Right lobe of liver (tissue), 6 donors: ENCODE results near the gene FAM124A. TPM values are rescaled to one million over a fixed set of nuclear protein-coding genes. Genes with fewer than 3 reads are reported as not detected.
"Not testable (repeated sequence)": the region's sequence is repeated elsewhere in the genome, so short reads cannot be mapped to it uniquely, and the experiment has no call there.

ENCODE experiments used
- ATAC-seq, 4 donors: fragments of 200-7000 bp; cut with Tn5 transposase; one replicate each; pipeline ENCODE4 v1.9.1; 2020; ENCODE audit warnings: mild to moderate bottlenecking in 4 of 4, moderate library complexity in 4 of 4
- DNase-seq, 3 donors: peaks; one replicate each; pipeline ENCODE4 v3.0.0-alpha.2; 2020
- H3K27ac ChIP-seq, 3 donors: fragments of 200-600 bp; one replicate each; pipeline ENCODE4 v1.8.0; 2022
- H3K27me3 ChIP-seq, 2 donors: fragments of 200-600 bp; one replicate each; pipeline ENCODE4 v1.8.0; 2022
- H3K36me3 ChIP-seq, 4 donors: fragments of 200-600 bp; sonication (generic) in 1 of 4; one replicate each; pipeline versions ENCODE4 v1.5.1 to v1.8.0; 2017 to 2022; ENCODE audit warnings: control low read depth in 1 of 4
- H3K4me1 ChIP-seq, 4 donors: fragments of 200-600 bp; sonication (generic) in 1 of 4; one replicate each; pipeline versions ENCODE4 v1.5.1 to v1.8.0; 2017 to 2022; ENCODE audit warnings: control low read depth in 1 of 4
- H3K4me3 ChIP-seq, 3 donors: fragments of 200-600 bp; one replicate each; pipeline ENCODE4 v1.8.0; 2022
- H3K9me3 ChIP-seq, 4 donors: fragments of 200-600 bp; sonication (generic) in 1 of 4; one replicate each; pipeline versions ENCODE4 v1.5.1 to v1.8.0; 2017 to 2022; ENCODE audit warnings: control low read depth in 1 of 4
- POLR2A ChIP-seq: fragments of 450-650 bp; IDR thresholded peaks from one replicate; pipeline ENCODE4 v1.6.1; 2017; ENCODE audit warnings: antibody characterized with exemption, mild to moderate bottlenecking
- WGBS: methylation state at CpG from one replicate; pipeline ENCODE4 v1.1.6; 2018; ENCODE audit warnings: low coverage, low lambda C conversion rate; ENCODE audit not compliant: insufficient coverage; ENCODE audit errors: missing lambda C conversion rate; 5-methylcytosine and 5-hydroxymethylcytosine counted together
- intact Hi-C, 2 donors: fragments of 100-400 bp; cut with DNase I; formaldehyde crosslinking; loops; one replicate each; pipeline versions ENCODE4 v1.11.2 to v1.14.1; 2022
- total RNA-seq, 6 experiments: library from RNA; depleted of rRNA in 2 of 6; stranded (reverse); fragments of >200 nt in 2 of 6; fragmentation: NEBNext Ultra II Directional in 3 of 6; extraction: Animal tissue kit (Norgen Biotek cat#: 25700) in 3 of 6; gene quantifications; one replicate each; pipeline versions ENCODE4 v1.1.0 to v1.2.4, GENCODE V29; 2016 to 2023
- TF ChIP-seq, protein P1 (sequence below), 4 donors: fragments of 200-600 bp in 3 of 4; fragments of 450-650 bp in 1 of 4; IDR thresholded peaks; one replicate each; pipeline versions ENCODE4 v1.5.1 to v1.8.0; 2016 to 2022; ENCODE audit warnings: antibody characterized with exemption in 4 of 4, mild to moderate bottlenecking in 2 of 4
- donor health status: DM: no; HTN: yes; CAD: no.
- donor health status: DM: no; HTN: no; CAD: no.
- donor health status: DM: no; HTN: no; CAD: no.
- donor health status: DM: no; HTN: yes; CAD: no.
- donor health status: DM: no; HTN: yes; CAD: no.

FAM124A gene
- total RNA-seq, 6 experiments from 2014 or later: 0.22 to 1.0 (median 0.51) TPM

DNA sequence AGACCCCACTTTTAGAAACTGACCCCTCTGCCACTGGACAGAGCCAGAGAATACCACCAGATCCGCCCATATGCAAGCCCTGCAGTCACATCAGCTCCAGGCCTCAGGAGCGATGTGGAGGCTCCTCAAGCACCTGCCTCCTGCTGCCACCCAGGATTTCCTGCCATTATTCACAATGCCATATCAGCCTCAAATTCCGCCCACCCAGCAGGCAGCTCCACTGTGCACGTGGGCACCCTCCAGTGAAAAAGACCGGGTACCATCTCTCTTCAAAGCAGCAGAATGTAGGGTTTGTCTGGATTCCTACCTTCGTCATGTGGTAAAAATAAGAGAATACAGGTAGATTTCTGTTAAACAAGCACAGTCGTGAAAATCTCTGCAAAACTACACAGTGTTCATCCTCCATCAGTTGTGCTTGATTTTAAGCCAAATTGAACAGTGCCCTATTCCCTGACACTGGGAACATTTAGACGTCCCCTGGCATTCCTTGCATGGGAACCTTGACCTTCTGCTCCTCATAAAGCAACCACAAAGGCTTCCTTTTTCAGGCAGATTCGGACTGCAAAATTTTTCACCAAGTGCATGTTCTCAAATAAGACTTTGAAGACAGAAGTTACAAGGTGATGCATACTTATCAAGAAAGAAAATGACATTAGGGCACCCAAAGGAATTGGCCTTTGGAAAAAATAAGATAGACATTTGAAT lies 56.4 kb downstream of the FAM124A start:
- intact Hi-C loops: no loop called here
- no peaks in the 10 kb centered on the region for H3K9me3 ChIP-seq
- WGBS: 59% methylated on average over 9 of the region's 9 CpGs
- peaks cover 0 to 9% (median 3%) of the 10 kb centered on the region in 4 donors for H3K4me1 ChIP-seq
- H3K4me3 ChIP-seq: no peak overlapping the region
- no peaks in the 10 kb centered on the region for H3K27me3 ChIP-seq
- ATAC-seq (no peak), DNase-seq (no peak)
- TF ChIP-seq, protein P1, sequence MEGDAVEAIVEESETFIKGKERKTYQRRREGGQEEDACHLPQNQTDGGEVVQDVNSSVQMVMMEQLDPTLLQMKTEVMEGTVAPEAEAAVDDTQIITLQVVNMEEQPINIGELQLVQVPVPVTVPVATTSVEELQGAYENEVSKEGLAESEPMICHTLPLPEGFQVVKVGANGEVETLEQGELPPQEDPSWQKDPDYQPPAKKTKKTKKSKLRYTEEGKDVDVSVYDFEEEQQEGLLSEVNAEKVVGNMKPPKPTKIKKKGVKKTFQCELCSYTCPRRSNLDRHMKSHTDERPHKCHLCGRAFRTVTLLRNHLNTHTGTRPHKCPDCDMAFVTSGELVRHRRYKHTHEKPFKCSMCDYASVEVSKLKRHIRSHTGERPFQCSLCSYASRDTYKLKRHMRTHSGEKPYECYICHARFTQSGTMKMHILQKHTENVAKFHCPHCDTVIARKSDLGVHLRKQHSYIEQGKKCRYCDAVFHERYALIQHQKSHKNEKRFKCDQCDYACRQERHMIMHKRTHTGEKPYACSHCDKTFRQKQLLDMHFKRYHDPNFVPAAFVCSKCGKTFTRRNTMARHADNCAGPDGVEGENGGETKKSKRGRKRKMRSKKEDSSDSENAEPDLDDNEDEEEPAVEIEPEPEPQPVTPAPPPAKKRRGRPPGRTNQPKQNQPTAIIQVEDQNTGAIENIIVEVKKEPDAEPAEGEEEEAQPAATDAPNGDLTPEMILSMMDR (IDR thresholded peaks at IDR 0.05): no peak
- no peak for TF ChIP-seq POLR2A
- no peak overlapping the region for H3K27ac ChIP-seq
- no peaks in the 10 kb centered on the region for H3K36me3 ChIP-seq

- no peaks in the 10 kb centered on the region for H3K9me3 ChIP-seq
- TF ChIP-seq, protein P1 (IDR thresholded peaks at IDR 0.05): no peak
- TF ChIP-seq POLR2A: no peak
- ATAC-seq (no peak), DNase-seq (no peak)
- 83% methylated on average over 3 of the region's 13 CpGs for WGBS
- no peak overlapping the region for H3K27ac ChIP-seq
- intact Hi-C loops: loop anchor here in 1 of 2 donors (5.0 kb wide), 1 partner anchor 128 kb away; no protein-coding TSS in a partner anchor
- H3K36me3 ChIP-seq: no peaks in the 10 kb centered on the region
- no peak overlapping the region for H3K4me3 ChIP-seq
- no peaks in the 10 kb centered on the region for H3K27me3 ChIP-seq
- peaks cover 0 to 9% (median 3%) of the 10 kb centered on the region in 4 donors for H3K4me1 ChIP-seq
Measured at GRCh38 chr13:51280379-51280940, 58.3 kb downstream of the FAM124A start.

DNA sequence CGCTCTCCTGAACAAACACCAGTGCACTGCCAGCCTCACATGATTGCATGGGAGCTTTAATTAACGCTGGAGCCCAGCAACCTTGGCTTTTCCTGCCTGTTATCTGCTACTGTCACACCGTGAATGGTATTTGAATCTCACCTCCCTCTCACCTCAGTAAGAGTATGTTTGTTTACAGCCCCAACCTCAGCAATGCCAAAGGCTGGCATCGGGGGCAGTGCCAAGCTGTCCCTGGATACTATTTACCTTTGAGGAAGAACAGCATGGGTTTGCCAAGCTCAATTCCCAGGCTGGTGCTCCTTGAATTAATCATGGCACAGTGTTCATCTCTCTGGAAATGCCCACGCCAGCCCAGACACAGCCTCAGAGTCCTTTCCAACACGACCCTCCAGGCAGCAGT lies 60.1 kb downstream of the FAM124A start:
- Histone ChIP-seq H3K27me3 (no peaks in the 10 kb centered on the region), H3K9me3 (no peaks in the 10 kb centered on the region), H3K36me3 (no peaks in the 10 kb centered on the region), H3K4me3 (no peak overlapping the region), H3K27ac (no peak overlapping the region), H3K4me1 (peaks cover 0 to 9% (median 3%) of the 10 kb centered on the region in 4 donors)
- DNase-seq (peak in 2 of 3 donors; percentile 66 to 74), ATAC-seq (peak; percentile 63 to 87 (median 82))
- WGBS: 43% methylated on average over 5 of the region's 6 CpGs
- intact Hi-C loops: loop anchor here in 1 of 2 donors (5.0 kb wide), 1 partner anchor 130 kb away; no protein-coding TSS in a partner anchor
- TF ChIP-seq, protein P1 (IDR thresholded peaks at IDR 0.05): peak in 1 of 4 donors; percentile 7
- no peak for TF ChIP-seq POLR2A

DNA sequence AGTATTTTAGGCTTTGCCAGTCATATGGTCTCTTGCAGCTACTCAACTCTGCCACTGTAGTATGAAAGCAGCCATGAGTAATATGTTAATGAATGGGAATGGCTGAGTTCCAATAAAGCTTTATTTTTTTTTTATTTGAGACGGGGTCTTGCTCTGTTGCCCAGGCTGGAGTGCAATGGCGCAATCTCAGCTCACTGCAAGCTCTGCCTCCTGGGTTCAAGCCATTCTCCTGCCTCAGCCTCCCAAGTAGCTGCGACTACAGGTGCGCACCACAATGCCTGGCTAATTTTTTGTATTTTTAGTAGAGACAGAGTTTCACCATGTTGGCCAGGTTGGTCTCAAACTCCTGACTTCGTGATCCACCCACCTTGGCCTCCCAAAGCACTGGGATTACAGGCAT lies 60.7 kb downstream of the FAM124A start:
- not testable (repeated sequence) for ATAC-seq, H3K27ac ChIP-seq, H3K4me1 ChIP-seq, H3K9me3 ChIP-seq, H3K36me3 ChIP-seq, H3K27me3 ChIP-seq, DNase-seq, H3K4me3 ChIP-seq
- intact Hi-C loops: loop anchor here in 1 of 2 donors (5.0 kb wide), 1 partner anchor 131 kb away; no protein-coding TSS in a partner anchor
- 78% methylated on average over 3 of the region's 5 CpGs for WGBS

DNA sequence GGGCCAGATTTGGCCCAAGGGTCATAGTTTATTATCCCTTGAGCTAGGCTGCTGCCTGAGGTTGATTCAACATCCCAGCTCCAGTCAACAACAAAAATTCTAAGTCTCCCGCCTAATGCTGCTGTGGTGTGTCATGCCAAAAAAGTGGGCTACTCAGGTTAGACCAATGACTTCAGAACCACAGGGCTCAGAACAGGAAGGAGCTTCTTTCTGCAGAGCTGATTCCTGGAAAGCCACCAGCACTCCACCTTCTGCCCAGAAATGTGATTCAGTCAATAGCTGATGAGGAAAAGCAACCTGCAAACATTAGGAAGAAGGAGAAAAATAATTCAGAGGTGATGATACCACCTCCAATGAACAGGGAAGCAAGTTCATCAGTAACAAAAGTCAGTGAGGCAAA lies 61.2 kb downstream of the FAM124A start:
- no peak for DNase-seq
- no CpG with 5 or more reads among the region's 1 CpG for WGBS

More for the DNA sequence above, 61.2 kb downstream of the FAM124A start:
- no peak for ATAC-seq
- no peak overlapping the region for H3K4me3 ChIP-seq
- intact Hi-C loops: loop anchor here in 1 of 2 donors (5.0 kb wide), 1 partner anchor 131 kb away; no protein-coding TSS in a partner anchor
- H3K36me3 ChIP-seq: no peaks in the 10 kb centered on the region
- no peaks in the 10 kb centered on the region for H3K9me3 ChIP-seq
- no peak overlapping the region for H3K27ac ChIP-seq
- H3K27me3 ChIP-seq: no peaks in the 10 kb centered on the region
- TF ChIP-seq, protein P1 (IDR thresholded peaks at IDR 0.05): no peak
- TF ChIP-seq POLR2A: no peak
- H3K4me1 ChIP-seq: peaks cover 0 to 9% (median 3%) of the 10 kb centered on the region in 4 donors
